Neural progenitor cell (in vitro differentiated cells): ENCODE data around the gene MAGI1.

ENCODE experiments used
- EZH2 ChIP-seq: fragments of 200-600 bp; sonication (generic); IDR thresholded peaks from 2 replicates; pipeline ENCODE4 v1.6.1; 2017; ENCODE audit warnings: antibody characterized with exemption, mild to moderate bottlenecking, moderate library complexity
- EZH2phosphoT487 ChIP-seq: fragments of 200-600 bp; sonication (generic); IDR thresholded peaks from 2 replicates; pipeline ENCODE4 v1.6.1; 2017; ENCODE audit warnings: antibody characterized with exemption
- TF ChIP-seq, protein P1 (sequence below): fragments of 200-600 bp; sonication (generic); IDR thresholded peaks from 2 replicates; pipeline ENCODE4 v1.5.1; 2017; ENCODE audit warnings: antibody characterized with exemption, mild to moderate bottlenecking

DNA sequence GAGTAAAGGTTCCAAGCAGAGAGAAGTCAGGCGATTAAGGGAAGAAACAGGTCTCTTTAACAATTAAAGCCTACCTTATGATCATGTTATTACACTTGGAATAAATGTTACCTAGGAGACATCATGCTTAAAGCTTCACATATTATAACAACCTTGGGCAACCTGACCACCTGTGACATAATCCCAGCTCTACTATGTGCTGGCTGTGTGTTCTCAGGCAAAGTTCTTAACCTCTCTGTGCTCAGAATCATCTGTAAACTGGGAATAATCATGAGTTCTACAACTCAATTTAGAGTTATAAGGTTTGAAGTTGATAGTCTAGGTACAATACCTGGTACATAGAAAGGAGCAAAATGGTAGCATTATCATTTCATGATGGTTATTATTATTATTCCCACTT, 159.3 kb downstream of the MAGI1 start:
- TF ChIP-seq EZH2phosphoT487 (no peak), EZH2 (no peak)
- TF ChIP-seq, protein P1, sequence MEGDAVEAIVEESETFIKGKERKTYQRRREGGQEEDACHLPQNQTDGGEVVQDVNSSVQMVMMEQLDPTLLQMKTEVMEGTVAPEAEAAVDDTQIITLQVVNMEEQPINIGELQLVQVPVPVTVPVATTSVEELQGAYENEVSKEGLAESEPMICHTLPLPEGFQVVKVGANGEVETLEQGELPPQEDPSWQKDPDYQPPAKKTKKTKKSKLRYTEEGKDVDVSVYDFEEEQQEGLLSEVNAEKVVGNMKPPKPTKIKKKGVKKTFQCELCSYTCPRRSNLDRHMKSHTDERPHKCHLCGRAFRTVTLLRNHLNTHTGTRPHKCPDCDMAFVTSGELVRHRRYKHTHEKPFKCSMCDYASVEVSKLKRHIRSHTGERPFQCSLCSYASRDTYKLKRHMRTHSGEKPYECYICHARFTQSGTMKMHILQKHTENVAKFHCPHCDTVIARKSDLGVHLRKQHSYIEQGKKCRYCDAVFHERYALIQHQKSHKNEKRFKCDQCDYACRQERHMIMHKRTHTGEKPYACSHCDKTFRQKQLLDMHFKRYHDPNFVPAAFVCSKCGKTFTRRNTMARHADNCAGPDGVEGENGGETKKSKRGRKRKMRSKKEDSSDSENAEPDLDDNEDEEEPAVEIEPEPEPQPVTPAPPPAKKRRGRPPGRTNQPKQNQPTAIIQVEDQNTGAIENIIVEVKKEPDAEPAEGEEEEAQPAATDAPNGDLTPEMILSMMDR = no peak
